HT1080 (cell line): ENCODE data around the gene LSM11. TPM values are rescaled to one million over a fixed set of nuclear protein-coding genes. Genes with fewer than 3 reads are reported as not detected.
A peak's percentile ranks its signal among the peaks of the same experiment; 100 is the strongest.
"Not testable (repeated sequence)": the region's sequence is repeated elsewhere in the genome, so short reads cannot be mapped to it uniquely, and the experiment has no call there.

Experiments used
- DNase-seq: peaks from one replicate; pipeline ENCODE4 v3.0.0-alpha.2; 2015; ENCODE audit warnings: low read depth
- polyA plus RNA-seq, 2 experiments: library from polyadenylated mRNA; depleted of rRNA; stranded (reverse); fragments of >200 nt; gene quantifications; 2 replicates each; pipeline ENCODE4 v1.2.3, GENCODE V29; 2015
- total RNA-seq: library from RNA; depleted of rRNA; stranded (reverse); fragments of >200 nt; shearing (Covaris generic); gene quantifications from 2 replicates; pipeline ENCODE4 v1.2.3, GENCODE V29; 2014; rRNA removed

LSM11 gene
- 3.1 and 3.6 TPM in 2 replicates for total RNA-seq
- 3.2 and 4.4 TPM in 2 replicates for polyA plus RNA-seq (2015; cell fraction: cytosol; rRNA removed)
- 8.8 and 9.7 TPM in 2 replicates for polyA plus RNA-seq (2015; cell fraction: nucleus; rRNA removed)

- DNase-seq = peak; percentile 90
These were observed at the start of gene LSM11 for GRCh38 chr5:157743163-157744050. Gene LSM11 (plus strand): TSS chr5:157743712. CDS start chr5:157743751, 39 bp downstream.

GRCh38 chr5:157693816-157694215, 49.7 kb upstream of the LSM11 start:
- not testable (repeated sequence) for DNase-seq

- not testable (repeated sequence) for DNase-seq
These were observed 47.4 kb upstream of the LSM11 start for GRCh38 chr5:157696154-157696553.

- not testable (repeated sequence) for DNase-seq
These were observed 44.8 kb upstream of the LSM11 start for GRCh38 chr5:157698674-157699073.

- no peak for DNase-seq
These were observed 39.8 kb upstream of the LSM11 start for GRCh38 chr5:157703736-157704135.

- no peak for DNase-seq
These were observed 34.6 kb upstream of the LSM11 start for GRCh38 chr5:157708866-157709265.

- no peak for DNase-seq
These were observed 34.2 kb upstream of the LSM11 start for GRCh38 chr5:157709346-157709745.

GRCh38 chr5:157710431-157710830, 33.1 kb upstream of the LSM11 start:
- no peak for DNase-seq

GRCh38 chr5:157710882-157711281, 32.6 kb upstream of the LSM11 start:
- DNase-seq = peak; percentile 59

- peak; percentile 26 for DNase-seq
These were observed 29.5 kb upstream of the LSM11 start for GRCh38 chr5:157713830-157714595.

GRCh38 chr5:157714596-157714864, 29.0 kb upstream of the LSM11 start:
- DNase-seq = no peak

GRCh38 chr5:157718519-157718918, 25.0 kb upstream of the LSM11 start:
- DNase-seq = peak; percentile 71

GRCh38 chr5:157719245-157719644, 24.3 kb upstream of the LSM11 start:
- no peak for DNase-seq

GRCh38 chr5:157721159-157721558, 22.4 kb upstream of the LSM11 start:
- no peak for DNase-seq

- not testable (repeated sequence) for DNase-seq
These were observed 20.6 kb upstream of the LSM11 start for GRCh38 chr5:157722895-157723294.

- DNase-seq = not testable (repeated sequence)
These were observed 16.9 kb upstream of the LSM11 start for GRCh38 chr5:157726607-157727006.

GRCh38 chr5:157727858-157728257, 15.7 kb upstream of the LSM11 start:
- not testable (repeated sequence) for DNase-seq

GRCh38 chr5:157729858-157730257, 13.7 kb upstream of the LSM11 start:
- DNase-seq = no peak

- no peak for DNase-seq
These were observed 12.6 kb upstream of the LSM11 start for GRCh38 chr5:157730900-157731271.

- DNase-seq = peak; percentile 98
These were observed 12.0 kb upstream of the LSM11 start, which contains the start of gene THG1L for GRCh38 chr5:157731272-157732129. Gene THG1L (plus strand): TSS chr5:157731420. CDS start chr5:157731441, 21 bp downstream.

- no peak for DNase-seq
These were observed 11.4 kb upstream of the LSM11 start for GRCh38 chr5:157732130-157732514.
